OCI-M2 (cell line): Measurements from ENCODE around the gene RGL1.

Source experiments
- DNase-seq: peaks from one replicate; lab custom pipeline; 2025; ENCODE audit not compliant: unreplicated experiment; lab: John Stamatoyannopoulos, UW

The RGL1 gene

GRCh38 chr1:183859119-183859518 lies 54.2 kb downstream of the RGL1 start:
- no peak for DNase-seq

- DNase-seq: no peak
These were observed 54.9 kb downstream of the RGL1 start for GRCh38 chr1:183859831-183860230.

DNA sequence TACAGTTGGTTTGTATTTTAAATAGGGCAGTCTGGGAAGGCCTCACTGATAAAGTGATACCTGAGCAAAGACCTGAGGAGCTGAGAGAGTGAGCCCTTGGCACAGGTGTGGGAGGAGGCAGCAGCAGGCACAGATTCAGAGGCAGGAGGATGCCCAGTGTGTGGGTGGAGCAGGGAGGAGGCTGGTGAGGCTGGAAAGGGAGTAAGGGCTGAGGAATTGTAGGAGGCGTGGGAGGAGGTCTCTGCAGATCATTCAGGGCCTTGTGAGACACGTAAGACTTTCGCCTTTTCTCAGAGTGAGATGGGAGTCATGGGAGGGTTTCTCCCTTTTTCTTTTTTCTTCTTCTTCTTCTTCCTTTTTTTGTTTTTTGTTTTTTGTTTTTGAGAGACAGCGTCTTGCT lies 58.0 kb downstream of the RGL1 start:
- no peak for DNase-seq

DNA sequence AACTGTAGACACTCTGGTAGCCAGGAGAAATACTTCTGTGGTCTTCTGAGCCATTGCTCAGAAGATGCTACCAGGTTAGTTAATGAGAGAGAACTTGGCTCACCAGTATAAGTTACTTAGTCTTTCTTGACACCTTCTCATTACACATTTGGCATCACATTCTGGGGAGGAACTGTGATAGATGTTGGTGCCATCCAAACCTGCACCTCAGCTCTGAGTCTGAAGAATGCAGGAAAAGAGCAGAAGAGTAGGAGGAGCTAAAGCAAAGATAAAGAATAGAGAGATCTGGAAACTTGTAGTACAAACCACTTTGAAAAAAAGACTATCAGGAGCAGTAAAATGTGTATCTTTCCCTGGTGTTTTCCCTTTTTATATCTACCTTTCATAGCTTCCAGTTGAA lies 58.9 kb downstream of the RGL1 start:
- DNase-seq: no peak

DNA sequence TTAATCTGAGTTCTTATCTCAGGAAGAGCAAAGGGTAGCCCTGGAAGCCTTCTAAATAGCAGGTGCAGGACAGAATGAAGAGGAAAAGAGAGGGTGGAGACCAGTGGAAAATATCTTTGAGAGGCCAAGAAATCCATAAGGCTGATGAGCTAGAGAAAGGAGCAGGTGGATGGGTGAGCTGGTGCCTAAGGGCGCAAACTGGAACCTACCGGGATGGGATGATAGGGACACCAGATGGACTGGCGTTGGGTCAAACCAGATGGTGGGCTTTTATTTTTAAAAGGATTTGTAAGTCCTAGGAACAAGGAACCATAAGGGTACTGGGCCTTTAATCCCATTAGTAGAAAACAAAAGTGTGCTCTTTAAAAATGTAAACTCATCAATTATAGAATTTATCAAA lies 59.7 kb downstream of the RGL1 start:
- DNase-seq: no peak

- no peak for DNase-seq
These were observed 64.3 kb downstream of the RGL1 start for GRCh38 chr1:183869230-183869629.

- DNase-seq: no peak
These were observed 64.7 kb downstream of the RGL1 start for GRCh38 chr1:183869664-183870063.

GRCh38 chr1:183870351-183871077 lies 65.6 kb downstream of the RGL1 start:
- no peak for DNase-seq

GRCh38 chr1:183871142-183871541 lies 66.2 kb downstream of the RGL1 start:
- DNase-seq: no peak

GRCh38 chr1:183871601-183872000 lies 66.7 kb downstream of the RGL1 start:
- no peak for DNase-seq

GRCh38 chr1:183872403-183872802 lies 67.5 kb downstream of the RGL1 start:
- DNase-seq: no peak

DNA sequence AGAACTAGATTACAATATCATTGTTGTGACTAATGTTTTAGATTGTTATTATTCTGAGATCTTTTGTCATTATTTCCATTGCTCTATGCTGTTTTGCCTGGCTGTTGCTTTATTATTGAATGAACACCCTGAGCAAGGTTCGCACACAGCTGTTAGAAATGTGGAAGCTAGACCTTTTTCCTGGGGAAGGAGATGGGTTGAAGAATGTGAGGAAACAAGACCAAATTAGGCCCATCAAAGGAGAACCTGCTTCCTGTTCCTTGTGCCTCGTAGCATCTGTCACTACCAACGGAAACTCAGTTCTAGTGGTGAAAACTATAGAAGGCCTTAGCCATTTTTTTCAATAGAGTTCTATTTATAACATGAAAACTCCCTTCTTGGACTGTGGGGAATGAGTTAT lies 68.7 kb downstream of the RGL1 start:
- no peak for DNase-seq

GRCh38 chr1:183876309-183876708 lies 71.4 kb downstream of the RGL1 start:
- no peak for DNase-seq

- DNase-seq: no peak
These were observed 72.3 kb downstream of the RGL1 start for GRCh38 chr1:183877053-183877720.

- no peak for DNase-seq
These were observed 74.6 kb downstream of the RGL1 start for GRCh38 chr1:183879494-183879893.

DNA sequence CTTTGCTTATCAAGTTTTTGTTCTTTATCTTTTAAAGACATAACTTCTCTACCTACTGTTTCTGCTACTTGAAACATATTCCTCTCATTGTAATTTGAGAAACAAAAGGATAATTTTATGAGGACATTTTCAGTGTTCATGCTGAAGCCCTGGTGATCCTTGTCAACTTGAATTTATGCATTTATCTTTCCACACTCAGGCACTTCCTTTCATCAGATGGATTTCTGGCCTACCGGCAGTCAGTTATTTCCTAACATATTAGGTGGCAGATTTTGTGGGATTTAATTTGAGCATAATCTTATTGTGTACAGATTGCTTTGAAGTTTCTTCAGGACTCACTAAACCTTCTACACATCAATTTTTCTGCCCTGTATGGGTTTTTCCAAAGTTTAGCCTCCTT lies 75.0 kb downstream of the RGL1 start:
- DNase-seq: no peak

DNA sequence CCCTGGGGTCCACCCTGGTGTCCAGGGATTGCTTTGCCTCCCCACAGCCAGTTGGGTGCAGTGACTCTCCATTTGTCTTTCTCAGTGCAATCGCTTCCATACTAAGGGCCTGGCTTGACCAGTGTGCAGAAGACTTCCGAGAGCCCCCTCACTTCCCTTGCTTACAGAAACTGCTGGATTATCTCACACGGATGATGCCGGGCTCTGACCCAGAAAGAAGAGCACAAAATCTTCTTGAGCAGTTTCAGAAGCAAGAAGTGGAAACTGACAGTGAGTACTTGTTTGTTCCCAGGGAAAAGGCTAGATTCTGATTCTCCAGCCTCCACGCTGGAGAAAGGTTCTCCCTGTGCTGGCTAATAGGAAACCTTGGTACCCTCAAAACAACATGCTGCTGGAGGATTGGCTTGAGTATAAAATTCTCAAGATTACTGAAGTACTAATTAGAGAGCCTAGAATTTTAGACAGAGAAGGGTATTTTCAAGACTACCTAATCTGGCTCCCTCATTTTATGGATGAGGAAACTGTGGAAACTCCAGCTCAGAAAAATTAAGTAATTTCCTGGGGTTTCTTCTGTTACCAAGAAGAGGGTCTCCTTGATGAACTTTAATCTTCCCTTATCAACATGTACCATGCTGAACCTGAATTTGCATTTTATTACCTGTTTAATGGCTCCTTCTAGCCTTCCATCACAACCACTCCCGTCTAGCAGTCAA lies 75.8 kb downstream of the RGL1 start:
- no peak for DNase-seq

DNA sequence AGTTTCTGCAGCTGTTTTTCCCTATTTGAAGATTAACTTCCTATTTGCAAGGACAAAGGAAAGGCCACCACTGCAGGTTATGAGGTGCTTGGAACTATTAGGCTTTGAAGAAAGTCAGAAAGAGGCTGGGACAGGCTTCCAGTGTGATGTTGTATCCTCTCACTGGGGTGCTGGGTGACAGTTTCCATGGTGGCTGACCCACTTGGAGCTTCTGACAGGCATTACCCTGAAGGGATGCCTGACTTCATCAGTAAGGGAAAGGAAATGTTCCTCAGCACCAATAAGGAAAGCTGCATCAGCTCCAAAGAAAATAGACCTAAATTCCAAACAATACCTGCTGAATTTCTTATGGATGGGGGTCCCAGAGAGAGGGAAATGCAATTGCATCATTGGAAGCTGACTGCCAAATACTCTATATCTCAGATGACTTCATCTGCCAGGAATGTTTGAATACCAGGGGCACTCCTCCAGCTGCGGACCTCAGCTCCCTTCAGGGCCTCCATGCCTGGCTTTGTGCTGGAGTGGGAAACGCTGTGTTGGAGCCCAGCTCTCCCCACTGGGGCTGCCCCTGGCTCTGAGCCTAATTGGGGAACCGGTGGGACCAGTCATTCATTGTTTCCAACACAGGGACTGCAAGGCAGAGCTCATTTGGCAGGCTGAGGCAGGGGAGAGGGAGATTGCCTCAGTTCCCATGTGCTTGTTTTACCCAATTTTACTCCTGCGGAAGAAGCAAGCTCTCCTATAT lies 76.6 kb downstream of the RGL1 start:
- no peak for DNase-seq

DNA sequence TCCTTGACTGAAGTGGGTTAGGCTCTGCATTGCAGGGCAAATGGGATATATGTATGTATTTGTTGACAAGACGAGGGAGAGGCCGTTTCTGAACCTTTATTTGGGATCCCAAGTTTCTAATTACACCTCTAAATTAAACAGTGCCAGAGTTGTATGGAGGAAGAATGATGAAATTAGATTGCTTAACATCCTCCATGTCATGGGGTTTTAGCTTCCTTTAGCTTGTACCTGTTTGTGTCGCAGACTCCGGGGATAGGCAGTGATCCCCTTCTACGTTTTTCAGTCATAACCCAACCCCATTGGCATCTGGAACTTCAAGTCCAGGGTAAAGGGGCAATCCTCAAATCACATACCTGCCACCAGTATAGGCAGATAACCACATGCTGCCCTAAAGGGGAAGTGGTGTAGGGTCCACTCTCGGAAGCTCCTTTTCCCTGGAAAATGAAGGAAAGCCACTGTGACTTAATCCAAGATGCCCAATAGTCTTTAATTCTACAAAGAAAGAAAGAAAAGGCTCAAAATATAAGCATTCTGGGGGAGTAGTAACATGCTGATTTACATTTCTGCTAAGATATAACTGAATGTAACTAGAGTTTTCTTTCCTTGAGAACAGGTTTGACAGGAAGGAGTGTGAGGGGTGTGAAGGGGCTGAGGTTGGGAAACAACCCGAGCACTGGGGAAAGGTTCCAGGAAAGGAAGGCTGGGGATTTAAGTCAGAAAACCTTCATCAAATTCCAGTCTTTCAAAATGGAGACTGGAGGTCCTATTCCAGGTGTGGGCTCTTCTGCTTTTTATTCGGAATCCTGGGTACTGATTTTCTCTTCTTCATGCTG lies 77.6 kb downstream of the RGL1 start:
- no peak for DNase-seq

GRCh38 chr1:183883623-183884022 lies 78.7 kb downstream of the RGL1 start:
- DNase-seq: no peak

DNA sequence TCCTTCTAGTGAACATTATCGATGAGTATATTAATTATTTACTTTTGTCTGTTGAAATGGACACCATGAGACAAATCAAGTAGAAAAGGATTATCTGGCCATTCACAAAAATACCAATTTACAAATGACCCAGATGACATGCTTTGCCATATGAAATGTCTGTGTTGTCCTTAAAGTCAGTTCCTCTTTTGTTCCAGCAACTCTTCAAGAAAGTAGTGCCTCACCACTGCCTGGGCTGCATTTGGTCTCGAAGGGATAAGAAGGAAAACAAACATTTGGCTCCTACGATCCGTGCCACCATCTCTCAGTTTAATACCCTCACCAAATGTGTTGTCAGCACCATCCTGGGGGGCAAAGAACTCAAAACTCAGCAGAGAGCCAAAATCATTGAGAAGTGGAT lies 79.6 kb downstream of the RGL1 start:
- no peak for DNase-seq
